Rectal smooth muscle tissue (tissue), 1 donor: ENCODE measurements around the gene SKAP1.
"Not testable (repeated sequence)": the region's sequence is repeated elsewhere in the genome, so short reads cannot be mapped to it uniquely, and the experiment has no call there.

Experiments
- H3K27ac ChIP-seq: one replicate; pipeline ENCODE4 v1.7.0; 2013; ENCODE audit warnings: low read depth, low read length, inconsistent platforms
- H3K27me3 ChIP-seq: one replicate; pipeline ENCODE4 v1.7.0; 2013; ENCODE audit warnings: low read length; ENCODE audit not compliant: control insufficient read depth, insufficient read depth
- H3K36me3 ChIP-seq: one replicate; pipeline ENCODE4 v1.7.0; 2013; ENCODE audit warnings: low read length; ENCODE audit not compliant: control insufficient read depth, insufficient read depth
- H3K4me1 ChIP-seq: one replicate; pipeline ENCODE4 v1.7.0; 2013; ENCODE audit warnings: low read length; ENCODE audit not compliant: control insufficient read depth, insufficient read depth
- H3K4me3 ChIP-seq: one replicate; pipeline ENCODE4 v1.7.0; 2013; ENCODE audit warnings: low read length
- H3K9ac ChIP-seq: one replicate; pipeline ENCODE4 v1.7.0; 2013; ENCODE audit warnings: low read length

SKAP1 gene

GRCh38 chr17:48295362-48296288 lies 134.4 kb downstream of the SKAP1 start:
- no peaks in the 10 kb centered on the region for H3K36me3 ChIP-seq
- H3K4me1 ChIP-seq, result no peaks in the 10 kb centered on the region
- H3K4me3 ChIP-seq, result no peak overlapping the region
- H3K27me3 ChIP-seq, result no peaks in the 10 kb centered on the region
- no peak overlapping the region for H3K9ac ChIP-seq
- no peak overlapping the region for H3K27ac ChIP-seq

DNA sequence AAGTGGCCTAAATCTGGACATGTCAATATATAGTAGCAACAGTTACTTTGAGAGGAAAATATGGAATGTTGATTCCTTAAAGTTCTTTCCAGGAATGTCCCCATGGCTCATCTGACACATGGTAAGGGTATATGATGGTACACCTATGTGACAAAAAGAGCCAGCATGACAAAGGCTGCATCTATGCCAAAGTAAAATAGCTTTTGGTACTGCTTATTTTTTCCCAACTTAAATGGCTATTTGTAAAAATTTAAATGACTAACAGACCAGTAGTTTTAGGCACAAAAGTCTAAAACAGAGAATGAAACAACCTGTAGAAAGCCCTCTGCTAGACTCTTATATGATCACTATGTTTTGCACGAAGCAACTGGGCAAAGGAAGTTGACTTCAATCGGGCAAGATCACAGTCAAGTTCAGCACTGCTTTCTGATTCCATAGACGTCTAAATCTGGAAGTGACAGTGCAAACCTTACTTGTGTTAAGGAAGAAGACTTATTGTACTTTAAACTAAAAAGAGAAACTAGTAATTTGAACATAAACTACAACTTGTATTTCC lies 135.1 kb downstream of the SKAP1 start:
- Histone ChIP-seq H3K36me3 (no peaks in the 10 kb centered on the region), H3K27ac (no peak overlapping the region), H3K4me1 (no peaks in the 10 kb centered on the region), H3K27me3 (no peaks in the 10 kb centered on the region), H3K9ac (no peak overlapping the region), H3K4me3 (no peak overlapping the region)

- no peaks in the 10 kb centered on the region for H3K4me1 ChIP-seq
- no peak overlapping the region for H3K9ac ChIP-seq
- H3K4me3 ChIP-seq, result no peak overlapping the region
- H3K27me3 ChIP-seq, result no peaks in the 10 kb centered on the region
- H3K36me3 ChIP-seq, result no peaks in the 10 kb centered on the region
- no peak overlapping the region for H3K27ac ChIP-seq
These were observed 135.8 kb downstream of the SKAP1 start for GRCh38 chr17:48294020-48294805.

- Histone ChIP-seq H3K4me1 (no peaks in the 10 kb centered on the region), H3K27ac (no peak overlapping the region), H3K27me3 (no peaks in the 10 kb centered on the region), H3K4me3 (no peak overlapping the region), H3K36me3 (no peaks in the 10 kb centered on the region), H3K9ac (no peak overlapping the region)
These were observed 136.5 kb downstream of the SKAP1 start for GRCh38 chr17:48293319-48294019.

DNA sequence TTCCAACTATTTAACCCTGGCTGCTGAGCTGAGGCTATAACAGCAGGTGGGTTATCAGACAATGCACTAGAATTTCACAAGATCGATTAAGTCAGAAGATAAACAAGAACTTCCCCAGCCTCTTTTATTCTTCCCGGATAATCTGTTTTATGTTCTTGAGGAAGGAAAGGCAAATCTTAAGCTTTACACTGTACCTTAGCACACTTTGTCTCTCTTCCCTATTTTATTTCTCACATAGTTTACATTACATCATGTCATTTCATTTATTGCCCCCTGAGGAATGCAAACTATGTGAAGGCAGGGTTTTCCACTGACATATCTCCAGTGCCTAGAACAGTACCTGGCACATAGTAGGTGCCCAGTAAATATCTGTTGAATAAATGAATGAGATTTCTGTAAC lies 139.6 kb downstream of the SKAP1 start:
- Histone ChIP-seq H3K9ac (no peak overlapping the region), H3K27ac (no peak overlapping the region), H3K27me3 (no peaks in the 10 kb centered on the region), H3K4me3 (no peak overlapping the region), H3K4me1 (no peaks in the 10 kb centered on the region), H3K36me3 (no peaks in the 10 kb centered on the region)

- H3K27ac ChIP-seq, H3K4me1 ChIP-seq, H3K4me3 ChIP-seq, H3K36me3 ChIP-seq, H3K9ac ChIP-seq, H3K27me3 ChIP-seq: not testable (repeated sequence)
These were observed 143.1 kb downstream of the SKAP1 start for GRCh38 chr17:48286917-48287316.

DNA sequence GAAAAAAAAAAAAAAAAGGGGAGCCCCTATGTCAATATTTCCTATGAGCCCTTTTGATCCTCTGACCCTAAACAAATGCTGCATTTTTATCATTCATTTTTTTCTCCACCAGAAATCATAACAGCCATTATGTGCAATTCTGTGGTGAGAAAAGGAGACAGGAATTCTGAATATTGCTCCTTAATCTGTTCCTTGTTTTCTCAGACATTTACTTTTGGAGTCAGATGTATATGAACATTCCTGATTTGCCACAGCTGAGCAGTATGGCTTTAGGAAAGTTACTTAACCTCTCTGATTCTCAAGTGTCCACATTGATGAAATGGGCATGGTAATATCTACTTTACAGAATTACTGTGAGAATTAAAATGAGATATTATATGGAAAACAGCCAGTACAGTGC lies 144.4 kb downstream of the SKAP1 start:
- no peaks in the 10 kb centered on the region for H3K4me1 ChIP-seq
- H3K4me3 ChIP-seq, result no peak overlapping the region
- no peak overlapping the region for H3K27ac ChIP-seq
- H3K9ac ChIP-seq, result no peak overlapping the region
- no peaks in the 10 kb centered on the region for H3K36me3 ChIP-seq
- no peaks in the 10 kb centered on the region for H3K27me3 ChIP-seq

DNA sequence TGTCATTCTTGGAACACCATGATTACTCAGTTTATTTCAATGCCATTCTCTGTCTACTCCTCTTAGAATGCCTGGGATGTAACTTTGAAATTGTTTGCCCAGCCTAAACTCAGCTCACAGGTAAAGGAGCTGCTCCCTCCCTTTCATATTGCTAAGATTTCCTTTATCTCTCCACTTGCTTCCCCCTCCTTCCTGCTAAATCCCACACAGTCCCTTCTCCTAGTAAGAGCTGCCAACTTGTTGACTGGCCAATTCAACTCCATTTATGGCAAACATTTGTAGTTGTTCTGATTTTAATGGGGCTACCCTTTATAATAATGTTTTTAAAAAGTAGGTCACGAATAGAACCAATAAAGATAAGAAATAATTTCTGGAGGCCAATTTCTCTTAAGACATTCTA lies 146.1 kb downstream of the SKAP1 start:
- H3K4me3 ChIP-seq, result no peak overlapping the region
- no peak overlapping the region for H3K9ac ChIP-seq
- no peaks in the 10 kb centered on the region for H3K36me3 ChIP-seq
- no peaks in the 10 kb centered on the region for H3K27me3 ChIP-seq
- H3K27ac ChIP-seq, result no peak overlapping the region
- H3K4me1 ChIP-seq, result no peaks in the 10 kb centered on the region

DNA sequence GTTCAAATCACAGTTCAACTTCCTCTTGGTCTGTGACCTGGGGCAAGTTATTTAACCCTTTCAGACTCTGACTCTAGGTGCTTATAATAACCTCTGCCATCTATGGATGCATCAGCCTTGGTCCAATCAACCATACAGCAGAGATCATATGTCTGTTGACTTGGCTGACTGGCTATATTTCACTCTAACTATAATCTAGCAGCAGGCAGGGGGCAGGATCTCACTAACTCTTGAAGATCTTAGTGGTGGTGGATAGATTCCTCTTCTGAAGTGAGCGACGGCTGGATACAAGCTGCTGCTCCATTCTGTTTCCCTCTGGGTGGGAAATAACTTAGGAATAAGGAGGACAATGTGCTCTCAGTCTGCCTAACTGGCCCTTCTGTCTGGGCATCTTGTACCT lies 146.6 kb downstream of the SKAP1 start:
- no peak overlapping the region for H3K9ac ChIP-seq
- H3K36me3 ChIP-seq, result no peaks in the 10 kb centered on the region
- no peaks in the 10 kb centered on the region for H3K4me1 ChIP-seq
- H3K27me3 ChIP-seq, result no peaks in the 10 kb centered on the region
- H3K27ac ChIP-seq, result no peak overlapping the region
- H3K4me3 ChIP-seq, result no peak overlapping the region

- no peaks in the 10 kb centered on the region for H3K27me3 ChIP-seq
- H3K9ac ChIP-seq, result no peak overlapping the region
- H3K27ac ChIP-seq, result no peak overlapping the region
- no peaks in the 10 kb centered on the region for H3K4me1 ChIP-seq
- H3K4me3 ChIP-seq, result no peak overlapping the region
- no peaks in the 10 kb centered on the region for H3K36me3 ChIP-seq
These were observed 147.7 kb downstream of the SKAP1 start for GRCh38 chr17:48282303-48282702.

GRCh38 chr17:48278760-48279491 lies 151.1 kb downstream of the SKAP1 start:
- H3K27me3 ChIP-seq, result no peaks in the 10 kb centered on the region
- no peak overlapping the region for H3K9ac ChIP-seq
- no peak overlapping the region for H3K27ac ChIP-seq
- no peaks in the 10 kb centered on the region for H3K36me3 ChIP-seq
- no peaks in the 10 kb centered on the region for H3K4me1 ChIP-seq
- no peak overlapping the region for H3K4me3 ChIP-seq
